Right lobe of liver (tissue), 4 donors: ENCODE data around the gene CBX7.

Source experiments
- CTCF ChIP-seq, 4 donors: fragments of 200-600 bp in 3 of 4; fragments of 450-650 bp in 1 of 4; IDR thresholded peaks; one replicate each; pipeline versions ENCODE4 v1.5.1 to v1.8.0; 2016 to 2022; ENCODE audit warnings: antibody characterized with exemption in 4 of 4, mild to moderate bottlenecking in 2 of 4
- POLR2A ChIP-seq: fragments of 450-650 bp; IDR thresholded peaks from one replicate; pipeline ENCODE4 v1.6.1; 2017; ENCODE audit warnings: antibody characterized with exemption, mild to moderate bottlenecking
- donor health status: DM: no; HTN: no; CAD: no.
- donor health status: DM: no; HTN: no; CAD: no.
- donor health status: DM: no; HTN: yes; CAD: no.

GRCh38 chr22:39150848-39151215 is 1.6 kb downstream of the CBX7 start:
- TF ChIP-seq POLR2A (no peak), CTCF (IDR thresholded peaks at IDR 0.05) (no peak)
